ENCODE results near the gene MYO3B.

DNA sequence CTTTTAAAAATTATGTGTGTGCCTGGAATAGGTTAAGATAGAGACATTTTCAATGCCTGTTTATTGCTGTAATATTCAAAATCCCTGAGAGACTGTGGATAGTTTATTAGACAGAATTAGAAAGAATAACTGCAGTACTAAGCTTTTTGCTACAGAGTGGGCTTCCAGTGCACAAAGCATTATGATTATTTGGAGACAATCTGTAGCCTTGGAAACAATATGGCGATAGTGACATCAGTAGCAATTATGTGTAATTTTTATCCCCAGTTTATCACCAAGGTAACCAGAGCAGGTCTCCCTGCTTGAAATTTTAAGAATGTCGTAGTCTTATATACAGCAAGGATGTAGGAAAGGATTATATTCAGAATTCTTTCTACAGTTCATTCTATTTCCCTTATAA lies 100.0 kb downstream of the MYO3B start:
- TF ChIP-seq, protein P1, sequence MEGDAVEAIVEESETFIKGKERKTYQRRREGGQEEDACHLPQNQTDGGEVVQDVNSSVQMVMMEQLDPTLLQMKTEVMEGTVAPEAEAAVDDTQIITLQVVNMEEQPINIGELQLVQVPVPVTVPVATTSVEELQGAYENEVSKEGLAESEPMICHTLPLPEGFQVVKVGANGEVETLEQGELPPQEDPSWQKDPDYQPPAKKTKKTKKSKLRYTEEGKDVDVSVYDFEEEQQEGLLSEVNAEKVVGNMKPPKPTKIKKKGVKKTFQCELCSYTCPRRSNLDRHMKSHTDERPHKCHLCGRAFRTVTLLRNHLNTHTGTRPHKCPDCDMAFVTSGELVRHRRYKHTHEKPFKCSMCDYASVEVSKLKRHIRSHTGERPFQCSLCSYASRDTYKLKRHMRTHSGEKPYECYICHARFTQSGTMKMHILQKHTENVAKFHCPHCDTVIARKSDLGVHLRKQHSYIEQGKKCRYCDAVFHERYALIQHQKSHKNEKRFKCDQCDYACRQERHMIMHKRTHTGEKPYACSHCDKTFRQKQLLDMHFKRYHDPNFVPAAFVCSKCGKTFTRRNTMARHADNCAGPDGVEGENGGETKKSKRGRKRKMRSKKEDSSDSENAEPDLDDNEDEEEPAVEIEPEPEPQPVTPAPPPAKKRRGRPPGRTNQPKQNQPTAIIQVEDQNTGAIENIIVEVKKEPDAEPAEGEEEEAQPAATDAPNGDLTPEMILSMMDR (IDR thresholded peaks at IDR 0.05): no peak
- TF ChIP-seq POLR2AphosphoS5 (IDR thresholded peaks at IDR 0.05): no peak
- TF ChIP-seq POLR2A (IDR thresholded peaks at IDR 0.05): no peak
